Tongue (tissue), 2 donors: ENCODE measurements around the gene EGF. TPM values are rescaled to one million over a fixed set of nuclear protein-coding genes. Genes with fewer than 3 reads are reported as not detected.
"Not testable (repeated sequence)": the region's sequence is repeated elsewhere in the genome, so short reads cannot be mapped to it uniquely, and the experiment has no call there.

Source experiments
- DNase-seq: peaks from one replicate; pipeline ENCODE4 v3.0.0-alpha.2; 2015
- total RNA-seq: library from RNA; depleted of rRNA; stranded (reverse); fragments of >200 nt; gene quantifications from one replicate; pipeline ENCODE4 v1.2.3, GENCODE V29; 2014

EGF gene
- 16.9 TPM for total RNA-seq

DNA sequence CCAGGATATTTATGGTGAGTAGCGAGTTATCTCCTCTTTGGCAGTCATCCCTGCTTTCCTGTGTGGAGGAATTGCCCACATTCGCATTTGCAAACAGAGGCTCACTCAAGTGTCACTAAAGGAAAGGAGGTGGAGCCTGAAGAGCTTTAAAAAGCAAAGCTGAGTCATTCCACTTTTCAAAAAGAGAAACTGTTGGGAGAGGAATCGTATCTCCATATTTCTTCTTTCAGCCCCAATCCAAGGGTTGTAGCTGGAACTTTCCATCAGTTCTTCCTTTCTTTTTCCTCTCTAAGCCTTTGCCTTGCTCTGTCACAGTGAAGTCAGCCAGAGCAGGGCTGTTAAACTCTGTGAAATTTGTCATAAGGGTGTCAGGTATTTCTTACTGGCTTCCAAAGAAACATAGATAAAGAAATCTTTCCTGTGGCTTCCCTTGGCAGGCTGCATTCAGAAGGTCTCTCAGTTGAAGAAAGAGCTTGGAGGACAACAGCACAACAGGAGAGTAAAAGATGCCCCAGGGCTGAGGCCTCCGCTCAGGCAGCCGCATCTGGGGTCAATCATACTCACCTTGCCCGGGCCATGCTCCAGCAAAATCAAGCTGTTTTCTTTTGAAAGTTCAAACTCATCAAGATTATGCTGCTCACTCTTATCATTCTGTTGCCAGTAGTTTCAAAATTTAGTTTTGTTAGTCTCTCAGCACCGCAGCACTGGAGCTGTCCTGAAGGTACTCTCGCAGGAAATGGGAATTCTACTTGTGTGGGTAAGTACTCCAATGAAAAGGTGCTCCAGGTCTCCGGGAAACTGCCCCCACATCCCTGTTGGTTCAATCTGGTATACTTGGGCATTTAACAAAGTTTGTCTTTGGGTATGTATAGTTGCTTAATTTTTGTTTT is at the start of gene EGF:
TSS of gene EGF (plus strand) at position 178 of the 890 bp plus-strand sequence. CDS start at position 631, 453 bp downstream.
- no peak for DNase-seq

DNA sequence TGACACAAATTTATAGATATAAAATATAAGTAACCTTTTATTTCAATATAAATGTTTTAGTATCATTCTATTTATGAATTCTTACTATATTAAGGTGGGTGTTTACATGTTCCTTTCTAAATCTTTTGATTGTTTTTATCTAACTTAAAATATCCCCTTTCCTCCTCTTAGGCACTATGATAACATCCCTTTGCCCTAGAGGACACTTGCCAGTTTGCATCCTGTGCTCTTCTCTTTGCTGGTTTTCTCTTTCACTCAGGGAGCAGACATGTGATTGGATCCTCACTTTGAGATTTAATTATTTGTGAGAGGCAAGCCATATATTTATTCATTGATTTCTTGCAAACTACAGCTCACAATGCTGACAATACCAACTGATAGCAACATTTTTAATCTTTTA is 48.5 kb upstream of the EGF start:
- DNase-seq = no peak

DNA sequence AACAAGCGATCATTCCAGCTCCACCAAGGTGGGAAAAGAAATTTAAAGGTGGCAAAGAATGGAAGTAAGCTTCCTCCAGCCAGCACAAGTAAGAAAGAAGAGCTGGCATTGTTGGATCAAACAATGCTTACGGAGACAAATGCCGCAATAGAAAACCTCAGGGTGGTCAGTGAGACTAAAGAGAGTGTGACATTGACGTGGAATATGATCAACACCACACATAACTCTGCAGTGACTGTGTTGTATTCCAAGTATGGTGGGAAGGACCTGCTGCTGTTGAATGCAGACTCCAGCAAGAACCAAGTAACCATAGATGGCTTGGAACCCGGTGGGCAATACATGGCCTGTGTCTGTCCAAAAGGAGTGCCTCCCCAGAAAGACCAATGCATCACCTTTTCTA is 42.6 kb upstream of the EGF start:
- DNase-seq = no peak

DNA sequence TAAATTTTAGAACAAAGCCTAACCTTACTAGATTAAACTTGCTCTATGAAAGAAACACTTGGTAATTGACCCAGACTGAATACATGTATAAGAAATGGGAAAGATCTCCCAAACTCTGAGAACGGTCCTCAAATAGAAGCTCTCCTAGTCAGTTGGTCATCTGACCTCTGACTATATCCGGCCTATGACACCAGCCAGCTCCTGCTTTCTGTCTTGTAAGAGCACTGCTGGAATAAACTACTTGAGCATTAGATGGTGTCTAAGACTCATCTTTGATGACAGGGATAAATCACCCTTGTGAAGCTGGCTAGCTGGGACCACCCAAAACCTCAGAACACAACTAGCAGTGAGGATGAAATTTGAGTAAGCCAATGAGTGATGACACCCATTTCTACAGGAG is 40.6 kb upstream of the EGF start:
- no peak for DNase-seq

DNA sequence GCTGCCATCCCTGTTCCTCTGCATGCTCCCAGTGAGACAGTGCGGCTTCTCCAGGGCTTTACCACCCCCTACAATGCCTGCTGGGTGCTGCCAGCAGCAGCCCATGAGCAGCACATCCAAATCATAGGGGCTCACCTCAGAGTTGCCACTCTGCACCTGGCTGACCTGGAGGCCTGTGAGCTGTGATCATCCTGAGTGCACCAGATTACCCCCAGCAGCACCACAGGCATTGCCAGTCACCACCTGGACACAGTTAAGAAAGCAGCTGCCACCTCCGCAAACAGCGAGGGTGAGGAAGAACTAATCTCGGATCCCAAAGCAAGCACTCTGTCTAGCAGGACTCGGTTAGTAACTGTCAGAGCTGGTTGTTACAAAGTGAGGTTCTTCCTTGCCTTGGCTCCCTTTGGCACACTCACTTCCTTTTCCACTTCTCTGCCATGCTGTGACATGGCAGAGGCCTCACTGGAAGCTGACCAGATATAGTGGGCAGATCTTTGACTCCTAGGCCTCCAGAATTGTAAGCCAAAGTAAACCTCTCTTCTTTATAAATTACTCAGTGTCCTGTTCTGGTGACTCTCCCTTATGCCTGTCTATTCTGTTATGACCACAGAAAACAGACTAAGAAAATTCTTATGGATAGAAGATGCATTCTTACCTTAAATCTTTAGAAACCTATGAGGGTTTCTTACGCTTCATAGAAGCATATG is 39.6 kb upstream of the EGF start:
- DNase-seq = no peak

DNA sequence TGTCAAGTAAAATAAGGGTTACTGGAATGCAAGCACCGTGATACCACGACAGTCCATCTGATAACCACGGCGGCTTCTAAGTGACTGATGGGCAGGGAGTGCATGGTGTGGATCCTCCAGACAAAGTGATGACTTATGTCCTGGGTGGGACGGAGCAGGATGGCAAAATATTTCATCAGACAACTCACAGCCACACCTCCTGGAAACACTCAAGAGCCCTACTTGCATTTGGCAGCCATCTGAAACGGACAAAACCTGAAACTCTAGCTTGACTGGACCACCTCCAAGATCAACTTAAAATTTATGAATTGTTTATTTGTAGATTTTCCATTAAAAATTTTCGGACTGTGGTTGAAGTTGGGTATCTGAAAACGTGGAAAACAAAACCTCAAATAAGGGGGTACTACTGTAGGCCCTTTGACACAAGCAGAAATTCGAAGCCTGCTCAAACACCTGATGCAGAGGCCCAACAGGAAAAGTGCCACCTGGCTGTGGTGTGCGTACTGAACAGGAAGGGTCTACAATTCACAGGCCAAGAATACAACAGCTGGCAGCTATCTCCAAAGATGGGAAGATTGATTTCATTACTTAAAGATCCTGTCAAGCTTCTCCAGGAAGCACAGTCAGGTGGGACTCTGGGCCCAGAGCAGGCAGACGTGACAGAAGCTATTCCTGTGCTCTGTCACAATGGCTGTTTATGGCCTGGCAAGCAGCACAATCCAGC is 38.7 kb upstream of the EGF start:
- no peak for DNase-seq

DNA sequence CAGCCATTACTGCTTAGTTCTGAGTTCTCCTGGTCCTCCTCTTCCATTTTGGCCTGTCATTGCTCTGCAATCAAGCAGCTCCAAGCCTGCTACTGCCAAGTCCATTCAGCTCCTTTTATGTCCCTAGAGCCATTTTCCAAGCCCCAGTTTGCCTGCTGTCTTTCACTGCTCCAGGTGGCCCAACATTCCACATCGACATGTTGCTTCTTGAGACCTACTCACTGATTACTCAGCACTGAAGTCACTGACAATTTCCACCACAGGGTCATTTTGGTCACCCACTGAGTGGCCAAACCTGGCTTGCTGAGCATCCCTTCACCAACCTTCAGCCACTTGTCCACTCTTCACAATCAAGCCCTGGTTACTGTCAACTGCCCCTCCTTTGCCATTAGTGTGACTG is 37.6 kb upstream of the EGF start:
- DNase-seq = no peak

DNA sequence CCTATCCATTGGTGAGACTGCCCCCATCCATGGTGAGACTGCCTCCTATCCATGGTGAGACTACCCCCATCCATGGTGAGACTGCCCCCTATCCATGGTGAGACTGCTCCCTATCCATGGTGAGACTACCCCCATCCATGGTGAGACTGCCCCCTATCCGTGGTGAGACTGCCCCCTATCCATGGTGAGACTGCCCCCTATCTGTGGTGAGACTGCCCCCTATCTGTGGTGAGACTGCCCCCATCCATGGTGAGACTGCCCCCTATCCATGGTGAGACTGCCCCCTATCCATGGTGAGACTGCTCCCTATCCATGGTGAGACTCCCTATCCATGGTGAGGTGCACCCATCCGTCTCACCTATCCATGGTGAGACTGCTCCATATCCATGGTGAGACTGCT is 37.1 kb upstream of the EGF start:
- DNase-seq = not testable (repeated sequence)

DNA sequence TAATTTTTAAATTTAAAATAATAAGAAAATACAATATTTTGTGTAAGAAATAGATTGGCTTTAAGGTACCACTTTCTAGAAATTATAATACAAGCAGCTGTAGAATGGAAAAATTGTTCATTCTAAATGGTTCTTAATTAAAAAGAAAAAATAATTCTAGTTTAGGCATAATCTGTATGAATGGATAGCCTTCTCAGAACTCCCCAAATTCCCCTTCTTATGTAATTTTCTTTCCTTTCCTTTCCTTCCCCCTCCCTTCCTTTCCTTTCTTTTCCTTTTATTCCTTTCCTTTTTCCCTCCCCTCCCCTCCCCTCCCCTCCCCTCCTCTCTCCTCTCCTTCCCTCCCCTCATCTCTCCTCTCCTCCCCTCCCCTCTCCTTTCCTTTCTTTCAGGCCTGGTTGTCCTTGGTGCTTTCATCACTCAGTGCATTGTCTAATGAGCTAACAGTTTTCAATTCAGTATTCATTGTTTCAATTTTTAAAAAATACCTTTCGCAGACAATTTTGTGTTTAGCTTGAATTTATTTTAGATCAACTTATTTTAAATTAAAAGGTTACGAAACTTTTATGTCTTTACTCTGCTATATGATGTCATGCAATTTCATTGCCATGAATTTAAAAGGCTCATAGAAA is 35.9 kb upstream of the EGF start:
- no peak for DNase-seq

DNA sequence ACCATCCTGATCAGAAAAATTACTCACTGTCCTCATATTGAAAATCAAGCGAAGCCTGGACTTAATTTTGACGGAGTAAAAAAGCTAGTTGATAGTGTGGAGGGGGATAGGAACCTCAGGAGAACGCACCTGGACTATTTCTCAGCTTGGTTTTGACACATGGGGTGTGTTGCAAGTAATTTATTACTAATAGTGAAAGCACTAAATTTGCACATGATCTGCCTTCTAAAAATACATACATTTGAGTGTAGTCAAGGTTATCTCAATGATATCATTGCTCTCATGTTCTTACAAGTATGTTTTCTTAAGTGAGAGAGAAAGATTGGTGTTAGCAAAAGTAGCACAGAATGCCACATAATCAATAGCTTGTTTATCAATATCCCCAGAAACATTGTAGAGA is 35.3 kb upstream of the EGF start:
- DNase-seq = no peak

DNA sequence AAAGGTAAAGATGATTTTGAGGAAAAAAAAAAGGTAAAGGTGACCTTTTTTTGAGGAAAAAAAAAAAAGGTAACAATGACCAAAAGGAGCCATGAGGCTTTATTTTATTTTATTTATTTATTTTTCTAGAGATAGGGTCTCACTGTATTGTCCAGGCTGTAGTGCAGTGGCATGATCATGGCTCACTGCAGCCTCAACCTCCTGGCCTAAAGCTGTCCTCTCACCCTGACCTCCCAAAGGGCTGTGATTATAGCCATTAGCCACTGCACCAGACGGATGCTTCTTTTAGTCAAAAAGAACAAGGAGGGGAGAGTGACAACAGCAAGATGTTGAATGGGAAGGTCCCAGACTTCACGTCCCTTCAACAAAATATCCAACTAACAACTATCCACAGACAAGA is 34.3 kb upstream of the EGF start:
- no peak for DNase-seq

DNA sequence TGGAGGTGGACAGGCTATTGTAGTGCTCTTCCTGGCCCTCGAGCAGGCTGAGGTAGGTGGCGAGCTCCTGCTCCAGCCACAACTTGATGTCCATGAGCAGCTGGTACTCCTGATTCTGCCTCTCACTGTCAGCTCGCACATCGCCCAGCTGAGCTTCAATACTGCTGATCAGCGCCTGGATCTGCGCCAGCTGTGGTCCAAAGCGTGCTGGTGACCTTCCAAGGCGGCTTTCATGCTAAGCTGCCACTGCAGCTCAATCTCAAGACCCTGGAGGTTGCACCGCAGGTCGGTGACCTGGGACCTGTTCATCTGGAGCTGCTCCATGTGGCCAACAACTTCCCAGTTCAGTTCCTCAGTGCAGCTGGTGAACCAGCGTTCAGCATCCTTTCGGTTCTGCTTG is 33.6 kb upstream of the EGF start:
- DNase-seq = no peak

DNA sequence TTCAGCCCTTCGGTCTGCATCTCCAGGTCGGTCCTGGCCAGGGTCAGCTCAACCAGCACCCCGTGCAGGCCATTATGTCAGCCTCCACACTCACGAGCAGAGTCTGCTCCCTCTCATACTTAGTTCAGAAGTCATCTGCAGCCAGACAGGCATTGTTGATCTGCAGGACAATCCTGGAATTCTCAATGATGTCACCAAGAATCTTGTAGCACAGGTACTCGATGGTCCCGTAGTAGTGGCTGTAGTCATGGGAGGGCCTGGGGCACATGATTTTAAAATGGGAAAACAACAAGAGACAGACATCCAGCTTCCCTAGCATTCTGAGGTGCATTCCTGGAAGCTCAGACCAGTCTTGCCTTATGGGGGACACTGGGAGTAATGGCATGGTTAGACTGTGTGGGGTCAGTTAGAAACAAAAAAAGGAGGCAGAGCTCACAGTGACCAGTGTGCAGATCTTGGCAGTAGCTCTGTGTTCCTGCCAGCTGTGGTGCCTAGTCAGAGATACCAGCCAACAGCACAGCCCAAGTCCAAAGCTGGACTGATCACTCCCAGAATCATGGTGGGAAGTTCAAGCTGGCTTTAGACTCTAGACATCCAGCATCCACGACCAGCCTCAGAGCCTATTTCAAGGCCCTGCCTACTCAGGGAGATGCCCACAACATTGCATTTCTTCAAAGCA is 32.9 kb upstream of the EGF start:
- DNase-seq = no peak

DNA sequence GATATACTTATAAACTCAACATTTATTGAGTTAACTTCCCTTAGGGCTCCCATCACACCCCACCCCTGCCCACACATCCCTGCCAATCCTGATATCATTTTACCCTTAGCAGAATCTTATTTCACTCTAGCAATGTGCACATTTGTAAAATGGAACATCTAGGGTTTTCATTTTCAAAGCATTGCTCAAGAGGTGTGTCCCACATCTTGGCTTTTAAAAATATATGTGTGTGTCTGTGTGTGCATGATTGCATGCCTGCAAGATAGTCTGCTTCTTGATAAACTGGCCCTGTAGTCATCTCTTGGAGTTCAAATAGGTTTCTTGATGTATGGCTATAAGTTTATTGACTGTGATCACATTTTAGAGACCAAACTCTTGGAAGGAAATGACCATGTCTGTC is 26.4 kb upstream of the EGF start:
- DNase-seq = no peak

DNA sequence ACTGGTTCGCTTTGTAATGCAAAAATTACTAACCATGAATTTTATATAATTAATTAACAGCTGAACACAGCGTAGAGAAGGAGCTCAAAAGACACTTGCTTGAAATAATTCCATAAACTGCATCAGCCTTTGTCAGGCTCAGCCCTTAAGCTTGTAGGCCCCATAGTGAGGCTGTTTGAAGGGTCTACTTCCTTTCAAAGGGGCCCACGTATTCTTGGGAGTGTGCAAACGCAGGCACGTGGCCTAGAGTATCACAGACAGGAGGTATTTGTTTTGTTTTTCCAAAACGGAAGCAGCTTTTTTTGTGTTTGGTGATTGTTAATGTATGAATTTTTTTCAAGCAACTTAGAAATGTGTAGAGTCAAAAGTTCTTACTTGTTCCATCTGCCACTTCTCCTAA is 25.6 kb upstream of the EGF start:
- no peak for DNase-seq

DNA sequence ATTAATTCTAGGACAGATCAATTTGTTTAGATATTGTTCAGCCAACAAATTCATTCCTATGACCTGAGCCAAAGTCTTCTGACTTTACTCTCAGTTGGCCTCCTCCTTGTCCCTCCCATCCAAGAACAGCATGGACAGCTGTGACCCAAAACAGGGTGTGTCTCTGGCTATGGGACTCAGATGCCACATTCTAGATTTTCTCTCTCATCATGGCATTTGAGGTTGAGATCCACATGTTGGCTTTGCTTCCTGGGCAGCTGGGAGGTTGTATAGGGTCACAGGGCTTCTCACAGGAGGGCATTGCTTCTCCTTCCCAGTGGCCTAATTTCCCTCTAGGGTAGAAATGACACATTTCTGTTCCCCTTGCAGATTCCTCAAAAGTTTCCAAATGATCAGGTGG is 22.6 kb upstream of the EGF start:
- DNase-seq = peak; percentile 2

DNA sequence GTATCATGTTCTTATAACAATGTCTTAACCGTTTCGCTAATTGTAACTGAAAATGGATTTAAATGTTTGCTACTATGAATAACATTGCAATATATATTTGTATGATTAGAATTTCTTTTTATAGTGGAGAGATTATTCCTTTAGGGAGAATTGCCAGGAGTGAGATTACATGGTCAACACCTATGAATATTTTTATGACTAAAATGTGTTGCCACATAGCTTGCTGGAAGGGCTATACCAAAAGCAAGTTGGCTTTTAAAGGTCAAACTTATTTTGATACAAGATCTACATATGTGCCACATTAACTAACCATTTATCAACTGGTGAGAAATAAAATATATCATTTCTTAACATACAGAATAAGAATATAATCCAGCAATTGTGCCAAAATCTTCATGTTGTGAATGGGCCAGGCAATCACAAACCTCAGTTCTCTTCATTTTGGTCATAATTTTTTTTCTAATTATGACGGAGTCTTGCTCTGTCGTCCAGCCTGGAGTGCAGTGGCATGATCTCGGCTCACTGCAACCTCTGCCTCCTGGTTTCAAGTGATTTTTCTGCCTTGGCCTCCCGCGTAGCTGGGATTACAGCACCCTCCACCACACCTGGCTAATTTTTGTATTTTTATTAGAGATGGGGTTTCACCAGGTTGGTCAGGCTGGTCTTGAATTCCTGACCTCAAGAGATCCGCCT is 10.0 kb upstream of the EGF start:
- no peak for DNase-seq

DNA sequence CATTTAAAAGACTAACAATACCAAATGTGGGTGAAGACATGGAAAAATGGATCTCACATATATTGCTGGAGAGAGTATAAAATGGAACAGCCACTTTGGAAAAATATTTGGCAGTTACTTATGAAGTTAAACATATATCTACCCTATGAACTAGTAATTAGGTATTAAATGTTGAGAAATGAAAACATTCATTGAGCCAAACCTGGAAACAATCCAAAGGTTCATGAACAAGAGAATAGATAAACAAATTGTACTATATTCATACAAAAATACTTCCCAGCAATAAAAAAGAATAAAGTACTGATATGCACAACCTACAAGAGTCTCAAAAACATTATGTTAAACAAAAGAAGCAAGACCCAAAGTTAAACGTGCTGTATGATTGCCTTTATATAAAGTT is 4.0 kb upstream of the EGF start:
- no peak for DNase-seq

DNA sequence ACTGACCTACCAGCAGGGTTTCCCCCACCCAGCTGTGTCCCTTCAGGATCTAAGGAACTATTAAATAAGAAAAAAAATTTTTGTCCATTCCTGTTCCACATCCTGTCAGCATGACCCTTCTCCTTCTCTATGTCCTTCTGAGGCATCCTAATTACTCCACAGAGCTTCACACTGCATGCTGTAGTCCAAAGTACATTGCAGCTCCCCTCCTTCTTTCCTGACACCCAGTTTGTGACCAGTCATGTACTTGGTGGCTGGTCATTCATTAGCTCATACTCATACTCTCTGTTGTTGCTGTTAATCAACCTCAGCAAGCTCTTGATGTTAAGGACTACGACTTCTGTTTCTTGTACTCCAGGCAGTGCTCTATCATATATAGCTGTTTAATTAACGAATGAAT is 2.4 kb upstream of the EGF start:
- no peak for DNase-seq

DNA sequence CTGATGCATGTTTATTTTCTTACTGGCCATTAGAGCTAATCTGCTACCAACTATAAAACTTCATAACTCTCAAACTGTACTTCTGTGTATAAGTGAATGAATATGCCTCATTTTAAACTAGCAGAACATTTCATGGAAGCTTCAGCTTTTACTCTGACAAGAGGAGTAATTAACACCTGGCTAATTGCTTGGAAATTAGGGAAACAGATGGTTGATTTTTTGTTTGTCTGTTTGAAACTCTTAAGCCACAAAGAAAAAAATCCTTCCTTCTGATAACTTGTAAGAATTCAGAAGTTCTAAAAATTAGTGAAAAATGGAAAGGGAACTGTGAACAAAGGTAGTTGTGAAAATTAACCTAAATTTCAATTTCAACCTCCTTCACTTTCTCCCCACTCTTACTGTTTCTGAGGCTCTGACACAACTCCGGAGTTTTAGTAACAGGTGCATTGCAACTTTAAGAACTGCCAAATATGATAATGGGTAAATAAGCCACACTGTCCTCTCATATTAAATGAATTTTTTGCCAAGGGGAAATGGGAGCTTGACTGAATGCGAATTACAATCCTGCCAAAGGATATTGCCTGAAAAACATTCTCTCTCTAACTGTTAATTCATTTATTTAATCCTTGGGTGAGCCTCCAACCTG is 1.0 kb downstream of the EGF start:
- DNase-seq = no peak

DNA sequence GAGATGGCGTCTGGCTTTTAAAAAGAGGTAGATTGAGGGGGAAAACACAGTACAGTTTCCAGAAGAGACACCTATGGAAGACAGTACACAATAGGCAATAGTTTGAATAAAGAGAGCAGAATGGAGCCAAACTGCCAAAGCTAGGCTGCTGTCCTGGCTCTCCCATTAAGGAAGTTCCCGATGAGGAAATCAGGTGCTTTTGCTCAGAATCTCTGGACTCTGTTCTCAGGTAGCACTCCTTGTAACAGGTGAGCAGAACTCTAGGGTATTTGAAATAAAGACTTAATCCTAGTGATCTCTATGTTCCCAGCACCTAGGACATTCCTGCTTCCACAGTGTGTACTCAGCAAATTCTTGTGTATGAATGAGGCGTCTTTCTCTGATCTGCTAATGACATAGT is 1.6 kb downstream of the EGF start:
- no peak for DNase-seq
